HG02970 (cell line): Measurements from ENCODE around the gene UBAC1.

ENCODE experiments used
- ATAC-seq: cut with Tn5 transposase; IDR thresholded peaks from one replicate; pipeline ENCODE4 v1.9.1; 2021; ENCODE audit warnings: mild to moderate bottlenecking, moderate library complexity, moderate number of reproducible peaks; ENCODE audit not compliant: unreplicated experiment, low FRiP score

The UBAC1 gene

GRCh38 chr9:135993765-135994500, 32.8 kb upstream of the UBAC1 start:
- ATAC-seq, result no peak

GRCh38 chr9:135993409-135993742, 32.2 kb upstream of the UBAC1 start:
- no peak for ATAC-seq

- no peak for ATAC-seq
Observed at GRCh38 chr9:135992486-135993408, 31.6 kb upstream of the UBAC1 start.

- ATAC-seq, result no peak
Observed at GRCh38 chr9:135991771-135992170, 30.6 kb upstream of the UBAC1 start.

- ATAC-seq, result no peak
Observed at GRCh38 chr9:135990468-135991429, 29.6 kb upstream of the UBAC1 start.

GRCh38 chr9:135989722-135990467, 28.7 kb upstream of the UBAC1 start:
- no peak for ATAC-seq

- ATAC-seq, result no peak
Observed at GRCh38 chr9:135989157-135989556, 28.0 kb upstream of the UBAC1 start.

- no peak for ATAC-seq
Observed at GRCh38 chr9:135988493-135988892, 27.3 kb upstream of the UBAC1 start.

GRCh38 chr9:135987838-135988404, 26.7 kb upstream of the UBAC1 start:
- ATAC-seq, result no peak

- ATAC-seq, result no peak
Observed at GRCh38 chr9:135986605-135987004, 25.4 kb upstream of the UBAC1 start.

GRCh38 chr9:135985889-135986288, 24.7 kb upstream of the UBAC1 start:
- ATAC-seq, result no peak

- no peak for ATAC-seq
Observed at GRCh38 chr9:135985459-135985774, 24.2 kb upstream of the UBAC1 start.

GRCh38 chr9:135984072-135984710, 23.0 kb upstream of the UBAC1 start:
- ATAC-seq, result no peak

GRCh38 chr9:135983208-135984071, 22.3 kb upstream of the UBAC1 start:
- no peak for ATAC-seq

GRCh38 chr9:135982499-135983207, 21.5 kb upstream of the UBAC1 start:
- no peak for ATAC-seq

GRCh38 chr9:135980926-135981630, 19.9 kb upstream of the UBAC1 start:
- ATAC-seq, result no peak

- ATAC-seq, result no peak
Observed at GRCh38 chr9:135979547-135980166, 18.5 kb upstream of the UBAC1 start.
